Thyroid gland (tissue), 4 donors: ENCODE results near the gene GLB1L. TPM values are rescaled to one million over a fixed set of nuclear protein-coding genes. Genes with fewer than 3 reads are reported as not detected.

Source experiments
- DNase-seq, 2 donors: peaks; one replicate each; pipeline ENCODE4 v3.0.0-alpha.2; 2019
- H3K27ac ChIP-seq, 3 donors: fragments of 200-600 bp; sonication (generic); 1 replicate in 2 of 3; 2 replicates in 1 of 3; pipeline ENCODE4 v1.5.1; 2016 to 2019; ENCODE audit warnings: mild to moderate bottlenecking in 1 of 3, moderate library complexity in 1 of 3
- H3K27me3 ChIP-seq: fragments of 200-600 bp; sonication (generic); one replicate; pipeline ENCODE4 v1.5.1; 2019
- H3K36me3 ChIP-seq, 2 donors: fragments of 200-600 bp; sonication (generic); one replicate each; pipeline ENCODE4 v1.5.1; 2016 to 2019
- H3K4me1 ChIP-seq, 2 donors: fragments of 200-600 bp; sonication (generic); one replicate each; pipeline ENCODE4 v1.5.1; 2017 to 2019
- H3K4me3 ChIP-seq, 3 donors: fragments of 200-600 bp; sonication (generic); replicated peaks in 1 of 3; 1 replicate in 2 of 3; 2 replicates in 1 of 3; pipeline ENCODE4 v1.5.1; 2016; ENCODE audit warnings: mild to moderate bottlenecking in 1 of 3
- H3K9me3 ChIP-seq: fragments of 200-600 bp; sonication (generic); one replicate; pipeline ENCODE4 v1.5.1; 2017
- POLR2A ChIP-seq, 2 donors: fragments of 450-650 bp; IDR thresholded peaks; one replicate each; pipeline ENCODE4 v1.6.1; 2017; ENCODE audit warnings: antibody characterized with exemption in 2 of 2, mild to moderate bottlenecking in 2 of 2, moderate library complexity in 1 of 2
- WGBS, 2 donors: methylation state at CpG; one replicate each; pipeline ENCODE4 v1.1.5; 2017; 5-methylcytosine and 5-hydroxymethylcytosine counted together
- intact Hi-C: fragments of 100-400 bp; cut with DNase I; formaldehyde crosslinking; loops from one replicate; pipeline ENCODE4 v1.15.1; 2023
- total RNA-seq, 4 donors: library from RNA; depleted of rRNA; stranded (reverse); fragments of >200 nt; gene quantifications; one replicate each; pipeline ENCODE4 v1.2.3, GENCODE V29; 2016
- TF ChIP-seq, protein P1 (sequence below), 6 experiments: fragments of 200-600 bp in 3 of 6; fragments of 450-650 bp in 3 of 6; sonication (generic) in 3 of 6; IDR thresholded peaks; one replicate each; pipeline ENCODE4 v1.5.1; 2016 to 2019; ENCODE audit warnings: antibody characterized with exemption in 6 of 6, mild to moderate bottlenecking in 2 of 6, inconsistent platforms in 1 of 6, moderate library complexity in 1 of 6

The GLB1L gene
- total RNA-seq, 4 donors from 2014 or later, result 12.9 to 24.6 (median 14.9) TPM

DNA sequence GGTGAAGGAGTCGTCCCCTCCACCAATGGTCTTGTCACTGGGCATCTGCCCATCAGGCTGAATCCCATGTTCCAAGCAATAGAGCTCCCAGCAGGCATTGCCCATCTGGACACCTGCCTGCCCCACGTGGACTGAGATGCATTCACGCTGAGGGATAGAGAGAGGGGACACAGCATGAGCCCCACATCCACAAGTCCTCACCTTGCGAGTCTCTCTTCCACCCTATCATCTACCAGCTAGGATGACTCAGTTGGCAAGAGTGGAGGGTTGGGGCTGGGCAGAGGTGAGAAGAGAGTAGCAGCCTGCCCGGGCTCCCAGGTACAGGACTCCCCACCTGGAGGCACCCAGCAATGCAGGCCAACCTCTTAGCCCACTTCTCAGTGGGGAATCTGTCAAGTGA lies 6.8 kb upstream of the GLB1L start:
- Histone ChIP-seq H3K4me3 (no peak overlapping the region), H3K27me3 (no peaks in the 10 kb centered on the region), H3K9me3 (no peaks in the 10 kb centered on the region), H3K27ac (peak overlapping the region in 2 of 3 donors; percentile 16 to 49), H3K36me3 (peaks cover 0 to 4% of the 10 kb centered on the region in 2 donors), H3K4me1 (peaks cover 31 to 59% of the 10 kb centered on the region in 2 donors)
- DNase-seq, result no peak
- 66 to 71% methylated on average over 5 of the region's 5 CpGs for WGBS, 2 donors
- TF ChIP-seq, protein P1, sequence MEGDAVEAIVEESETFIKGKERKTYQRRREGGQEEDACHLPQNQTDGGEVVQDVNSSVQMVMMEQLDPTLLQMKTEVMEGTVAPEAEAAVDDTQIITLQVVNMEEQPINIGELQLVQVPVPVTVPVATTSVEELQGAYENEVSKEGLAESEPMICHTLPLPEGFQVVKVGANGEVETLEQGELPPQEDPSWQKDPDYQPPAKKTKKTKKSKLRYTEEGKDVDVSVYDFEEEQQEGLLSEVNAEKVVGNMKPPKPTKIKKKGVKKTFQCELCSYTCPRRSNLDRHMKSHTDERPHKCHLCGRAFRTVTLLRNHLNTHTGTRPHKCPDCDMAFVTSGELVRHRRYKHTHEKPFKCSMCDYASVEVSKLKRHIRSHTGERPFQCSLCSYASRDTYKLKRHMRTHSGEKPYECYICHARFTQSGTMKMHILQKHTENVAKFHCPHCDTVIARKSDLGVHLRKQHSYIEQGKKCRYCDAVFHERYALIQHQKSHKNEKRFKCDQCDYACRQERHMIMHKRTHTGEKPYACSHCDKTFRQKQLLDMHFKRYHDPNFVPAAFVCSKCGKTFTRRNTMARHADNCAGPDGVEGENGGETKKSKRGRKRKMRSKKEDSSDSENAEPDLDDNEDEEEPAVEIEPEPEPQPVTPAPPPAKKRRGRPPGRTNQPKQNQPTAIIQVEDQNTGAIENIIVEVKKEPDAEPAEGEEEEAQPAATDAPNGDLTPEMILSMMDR (IDR thresholded peaks at IDR 0.05), result no peak
- no peak for TF ChIP-seq POLR2A (IDR thresholded peaks at IDR 0.05)
- intact Hi-C loops, result no loop called here

DNA sequence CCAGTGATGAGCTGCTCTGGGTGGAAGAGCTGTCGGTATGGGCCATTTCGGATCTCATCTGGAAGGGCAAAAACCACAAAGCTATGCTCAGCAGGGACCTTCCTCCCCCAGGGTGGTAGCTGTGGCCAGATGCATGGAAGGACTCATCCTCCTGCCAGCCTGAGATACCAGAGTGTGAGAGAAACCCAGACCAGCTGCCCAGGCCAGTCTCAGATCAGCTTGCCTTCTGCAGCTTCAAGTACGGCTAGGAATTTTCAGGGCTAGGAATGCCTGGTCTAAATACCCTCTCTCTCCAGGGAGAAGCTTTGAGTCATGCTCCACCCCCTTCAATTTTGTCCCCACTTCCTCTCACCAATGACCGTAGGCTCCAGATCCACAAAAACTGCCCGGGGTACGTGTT lies 6.4 kb upstream of the GLB1L start:
- Histone ChIP-seq H3K36me3 (peaks cover 0 to 4% of the 10 kb centered on the region in 2 donors), H3K9me3 (no peaks in the 10 kb centered on the region), H3K4me3 (no peak overlapping the region), H3K27me3 (no peaks in the 10 kb centered on the region), H3K27ac (no peak overlapping the region), H3K4me1 (peaks cover 31 to 61% of the 10 kb centered on the region in 2 donors)
- DNase-seq, result no peak
- no peak for TF ChIP-seq POLR2A (IDR thresholded peaks at IDR 0.05)
- TF ChIP-seq, protein P1 (IDR thresholded peaks at IDR 0.05), result no peak
- intact Hi-C loops, result no loop called here
- WGBS, 2 donors, result 80 to 92% methylated on average over 4 to 6 of the region's 6 CpGs

DNA sequence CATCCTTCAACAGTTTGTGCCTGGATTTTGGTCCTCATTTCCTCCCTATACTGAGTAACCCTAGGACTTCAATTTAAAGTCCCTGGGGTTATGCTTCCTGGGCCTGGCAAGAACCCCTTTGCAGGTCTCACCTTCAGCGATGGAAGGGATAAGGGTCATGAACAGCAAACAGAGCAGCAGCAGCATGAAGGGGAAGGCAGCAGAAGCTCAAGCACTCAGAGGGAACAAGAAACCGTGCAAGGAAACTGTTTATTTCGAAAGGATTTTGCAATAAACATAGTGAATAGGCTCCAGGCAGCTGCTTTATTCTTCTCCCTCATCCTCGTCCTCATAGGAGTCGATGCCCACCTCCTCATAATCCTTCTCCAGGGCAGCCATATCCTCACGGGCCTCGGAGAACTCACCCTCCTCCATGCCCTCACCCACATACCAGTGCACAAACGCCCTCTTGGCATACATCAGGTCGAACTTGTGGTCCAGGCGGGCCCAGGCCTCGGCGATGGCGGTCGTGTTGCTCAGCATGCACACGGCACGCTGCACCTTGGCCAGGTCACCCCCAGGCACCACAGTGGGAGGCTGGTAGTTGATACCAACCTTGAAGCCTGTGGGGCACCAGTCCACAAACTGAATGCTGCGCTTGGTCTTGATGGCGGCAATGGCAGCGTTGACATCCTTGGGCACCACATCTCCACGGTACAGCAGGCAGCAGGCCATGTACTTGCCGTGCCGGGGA lies 5.0 kb upstream of the GLB1L start:
- no peaks in the 10 kb centered on the region for H3K9me3 ChIP-seq
- intact Hi-C loops, result no loop called here
- H3K27ac ChIP-seq, result peak overlapping the region; percentile 71 to 93 (median 88)
- no peaks in the 10 kb centered on the region for H3K27me3 ChIP-seq
- H3K4me1 ChIP-seq, result peaks cover 31 to 71% of the 10 kb centered on the region in 2 donors
- peaks cover 0 to 4% of the 10 kb centered on the region in 2 donors for H3K36me3 ChIP-seq
- TF ChIP-seq POLR2A (IDR thresholded peaks at IDR 0.05), result no peak
- DNase-seq, result no peak
- no peak overlapping the region for H3K4me3 ChIP-seq
- WGBS, 2 donors, result 91 to 92% methylated on average over 20 to 22 of the region's 22 CpGs

DNA sequence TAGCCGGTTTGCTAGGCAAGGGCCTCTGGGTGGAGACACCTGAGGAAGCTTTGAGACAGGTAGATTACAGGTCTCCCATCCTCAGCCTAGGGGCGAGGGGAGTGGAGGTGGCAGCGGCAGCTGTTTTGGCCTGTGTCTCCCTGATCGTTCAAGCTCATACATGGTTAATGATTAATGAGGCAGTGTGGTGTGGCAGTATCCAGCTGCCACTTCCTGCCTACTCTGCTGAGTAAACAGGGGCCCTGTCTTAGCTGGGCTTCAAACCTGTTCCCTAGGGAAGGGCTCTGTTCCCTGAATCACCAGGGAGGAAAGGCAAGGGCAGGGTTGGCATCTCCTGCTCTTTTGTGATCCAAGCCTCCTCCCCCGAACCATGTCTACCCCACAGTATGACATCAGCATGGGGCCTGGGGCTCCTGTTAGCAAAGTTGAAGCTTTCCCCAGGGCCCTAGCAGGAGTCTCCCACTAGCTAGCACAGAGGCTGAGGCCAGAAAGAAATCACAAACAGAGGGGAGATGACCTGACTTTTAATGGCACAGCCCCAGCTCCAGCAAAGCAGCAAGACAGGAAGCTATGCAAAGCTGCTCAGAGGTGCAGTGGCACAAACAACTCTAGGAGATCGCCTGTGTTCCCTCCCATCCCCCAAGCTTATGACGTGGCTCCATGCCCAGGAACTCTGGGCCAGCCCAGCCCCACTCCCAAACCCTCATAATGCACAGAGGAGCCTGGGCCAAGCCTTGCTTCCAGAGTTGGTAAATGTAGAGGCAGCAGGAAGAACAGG lies 4.1 kb upstream of the GLB1L start:
- H3K27ac ChIP-seq, result peak overlapping the region; percentile 88 to 93 (median 89)
- TF ChIP-seq POLR2A (IDR thresholded peaks at IDR 0.05), result peak in 1 of 2 donors; percentile 51
- TF ChIP-seq, protein P1 (IDR thresholded peaks at IDR 0.05), result no peak
- peaks cover 36 to 73% of the 10 kb centered on the region in 2 donors for H3K4me1 ChIP-seq
- H3K9me3 ChIP-seq, result no peaks in the 10 kb centered on the region
- no peaks in the 10 kb centered on the region for H3K27me3 ChIP-seq
- DNase-seq, result peak; percentile 92 to 95
- H3K4me3 ChIP-seq, result no peak overlapping the region
- intact Hi-C loops, result loop anchor here (5.0 kb wide), 1 partner anchor 33 kb away; no protein-coding TSS in a partner anchor
- 4 to 8% methylated on average over 4 of the region's 7 CpGs for WGBS, 2 donors
- H3K36me3 ChIP-seq, result peaks cover 0 to 4% of the 10 kb centered on the region in 2 donors

DNA sequence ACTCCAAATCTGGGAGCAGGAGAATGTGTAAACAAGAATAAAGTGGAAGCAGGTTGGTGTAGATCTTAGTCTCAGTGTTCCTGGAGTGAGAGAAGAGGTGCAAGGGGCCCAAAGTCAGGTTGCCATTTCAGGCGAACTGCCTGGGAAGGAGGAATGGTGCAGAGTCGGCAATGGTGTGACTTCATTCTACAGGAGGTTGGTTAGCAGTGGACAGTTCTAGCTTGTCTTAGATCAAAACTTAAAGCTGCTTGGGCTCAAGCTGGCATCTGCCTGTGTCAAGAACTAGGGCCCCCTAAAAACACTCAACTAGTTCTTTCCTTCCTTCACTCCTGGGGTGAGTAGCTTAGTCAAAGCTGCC lies 3.6 kb upstream of the GLB1L start:
- no peaks in the 10 kb centered on the region for H3K27me3 ChIP-seq
- intact Hi-C loops, result loop anchor here (5.0 kb wide), 1 partner anchor 33 kb away; no protein-coding TSS in a partner anchor
- H3K4me3 ChIP-seq, result no peak overlapping the region
- H3K4me1 ChIP-seq, result peaks cover 36 to 73% of the 10 kb centered on the region in 2 donors
- 78 to 89% methylated on average over 2 of the region's 2 CpGs for WGBS, 2 donors
- H3K9me3 ChIP-seq, result no peaks in the 10 kb centered on the region
- peaks cover 0 to 4% of the 10 kb centered on the region in 2 donors for H3K36me3 ChIP-seq
- no peak for TF ChIP-seq POLR2A (IDR thresholded peaks at IDR 0.05)
- TF ChIP-seq, protein P1 (IDR thresholded peaks at IDR 0.05), result no peak
- H3K27ac ChIP-seq, result peak overlapping the region; percentile 88 to 93 (median 89)
- no peak for DNase-seq
